GM12864 (cell line): ENCODE results near the gene ULBP3.

ENCODE experiments used
- DNase-seq: peaks from one replicate; pipeline ENCODE4 v3.0.0-alpha.2; 2011; ENCODE audit warnings: low read depth
- H3K4me3 ChIP-seq: 2 replicates; pipeline ENCODE4 v1.5.1; 2011; ENCODE audit warnings: mild to moderate bottlenecking, low read depth, low read length, control low read depth
- CTCF ChIP-seq: IDR thresholded peaks from 2 replicates; pipeline ENCODE4 v1.5.1; 2011; ENCODE audit warnings: low read depth, mild to moderate bottlenecking, moderate library complexity, low read length, control low read depth, inconsistent platforms; ENCODE audit errors: missing control alignments

ULBP3 gene

GRCh38 chr6:150090328-150090727, 21.4 kb upstream of the ULBP3 start:
- no peak for DNase-seq
- TF ChIP-seq CTCF: no peak
- no peak overlapping the region for H3K4me3 ChIP-seq

- TF ChIP-seq CTCF: no peak
- DNase-seq: no peak
- H3K4me3 ChIP-seq: no peak overlapping the region
These were observed 19.7 kb upstream of the ULBP3 start for GRCh38 chr6:150088481-150089154.

- TF ChIP-seq CTCF: no peak
- no peak overlapping the region for H3K4me3 ChIP-seq
- no peak for DNase-seq
These were observed 18.4 kb upstream of the ULBP3 start for GRCh38 chr6:150087336-150087735.

- TF ChIP-seq CTCF: no peak
These were observed 17.1 kb upstream of the ULBP3 start for GRCh38 chr6:150086026-150086425.

GRCh38 chr6:150084426-150084825, 15.5 kb upstream of the ULBP3 start:
- DNase-seq: no peak

More at GRCh38 chr6:150086026-150086425, 17.1 kb upstream of the ULBP3 start:
- no peak overlapping the region for H3K4me3 ChIP-seq
- no peak for DNase-seq

GRCh38 chr6:150083839-150084238, 14.9 kb upstream of the ULBP3 start:
- no peak overlapping the region for H3K4me3 ChIP-seq
- no peak for TF ChIP-seq CTCF
- no peak for DNase-seq

More at GRCh38 chr6:150084426-150084825, 15.5 kb upstream of the ULBP3 start:
- no peak for TF ChIP-seq CTCF
- H3K4me3 ChIP-seq: no peak overlapping the region

GRCh38 chr6:150081702-150082101, 12.8 kb upstream of the ULBP3 start:
- DNase-seq: no peak
- TF ChIP-seq CTCF: no peak
- no peak overlapping the region for H3K4me3 ChIP-seq
